ENCODE measurements around the gene ROBO1.

DNA sequence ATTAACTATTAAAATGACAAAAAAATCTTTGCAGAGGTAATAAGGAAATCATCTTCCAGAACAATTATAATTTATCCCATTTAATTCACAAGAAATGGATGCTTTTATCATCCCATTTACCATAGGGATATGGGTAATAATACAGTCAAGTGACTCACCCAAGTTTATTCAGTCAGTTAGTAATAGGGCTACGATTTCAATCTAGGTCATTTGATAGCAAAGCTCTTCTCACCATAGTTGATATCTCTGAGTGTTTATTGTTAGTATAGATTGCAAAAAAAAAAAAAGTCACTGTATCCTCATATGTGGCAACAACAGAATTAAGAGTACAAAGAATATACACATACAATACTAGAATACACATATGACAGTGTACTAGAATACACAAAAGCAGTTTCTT lies 797.1 kb downstream of the ROBO1 start:
- TF ChIP-seq, protein P1, sequence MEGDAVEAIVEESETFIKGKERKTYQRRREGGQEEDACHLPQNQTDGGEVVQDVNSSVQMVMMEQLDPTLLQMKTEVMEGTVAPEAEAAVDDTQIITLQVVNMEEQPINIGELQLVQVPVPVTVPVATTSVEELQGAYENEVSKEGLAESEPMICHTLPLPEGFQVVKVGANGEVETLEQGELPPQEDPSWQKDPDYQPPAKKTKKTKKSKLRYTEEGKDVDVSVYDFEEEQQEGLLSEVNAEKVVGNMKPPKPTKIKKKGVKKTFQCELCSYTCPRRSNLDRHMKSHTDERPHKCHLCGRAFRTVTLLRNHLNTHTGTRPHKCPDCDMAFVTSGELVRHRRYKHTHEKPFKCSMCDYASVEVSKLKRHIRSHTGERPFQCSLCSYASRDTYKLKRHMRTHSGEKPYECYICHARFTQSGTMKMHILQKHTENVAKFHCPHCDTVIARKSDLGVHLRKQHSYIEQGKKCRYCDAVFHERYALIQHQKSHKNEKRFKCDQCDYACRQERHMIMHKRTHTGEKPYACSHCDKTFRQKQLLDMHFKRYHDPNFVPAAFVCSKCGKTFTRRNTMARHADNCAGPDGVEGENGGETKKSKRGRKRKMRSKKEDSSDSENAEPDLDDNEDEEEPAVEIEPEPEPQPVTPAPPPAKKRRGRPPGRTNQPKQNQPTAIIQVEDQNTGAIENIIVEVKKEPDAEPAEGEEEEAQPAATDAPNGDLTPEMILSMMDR (IDR thresholded peaks at IDR 0.05; ENCODE audit: insufficient read depth, low read depth, low read length), result no peak
- no peak for TF ChIP-seq EZH2 (IDR thresholded peaks at IDR 0.05; ENCODE audit: insufficient read depth, low read length)
